Measurements from ENCODE around the gene SIX6.
"Not testable (repeated sequence)": the region's sequence is repeated elsewhere in the genome, so short reads cannot be mapped to it uniquely, and the experiment has no call there.

SIX6 gene

GRCh38 chr14:60508707-60509437 lies at the start of gene SIX6:
SIX6 (plus strand) TSS chr14:60509146; CDS start chr14:60509399, 253 bp downstream.
- DNase-seq (ENCODE audit: low read depth), result no peak

DNA sequence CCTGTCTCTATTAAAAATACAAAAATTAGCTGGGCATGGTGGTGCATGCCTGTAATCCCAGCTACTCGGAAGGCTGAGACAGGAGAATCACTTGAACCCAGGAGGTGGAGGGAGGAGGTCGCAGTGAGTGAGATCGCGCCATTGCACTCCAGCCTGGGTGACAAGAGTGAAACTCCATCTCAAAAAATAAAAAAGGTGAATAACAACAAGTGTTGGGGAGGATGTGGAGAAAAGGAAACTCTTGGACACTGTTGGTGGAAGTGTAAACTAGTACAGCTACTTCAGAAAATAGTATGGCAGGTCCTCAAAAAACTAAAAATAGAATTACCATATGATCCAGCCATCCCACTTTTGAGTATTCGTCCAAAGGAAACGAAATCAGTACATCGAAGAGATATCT lies 28.7 kb upstream of the SIX6 start:
- not testable (repeated sequence) for DNase-seq (ENCODE audit: low read depth)

GRCh38 chr14:60482743-60483142 lies 26.2 kb upstream of the SIX6 start:
- no peak for DNase-seq (ENCODE audit: low read depth)

DNA sequence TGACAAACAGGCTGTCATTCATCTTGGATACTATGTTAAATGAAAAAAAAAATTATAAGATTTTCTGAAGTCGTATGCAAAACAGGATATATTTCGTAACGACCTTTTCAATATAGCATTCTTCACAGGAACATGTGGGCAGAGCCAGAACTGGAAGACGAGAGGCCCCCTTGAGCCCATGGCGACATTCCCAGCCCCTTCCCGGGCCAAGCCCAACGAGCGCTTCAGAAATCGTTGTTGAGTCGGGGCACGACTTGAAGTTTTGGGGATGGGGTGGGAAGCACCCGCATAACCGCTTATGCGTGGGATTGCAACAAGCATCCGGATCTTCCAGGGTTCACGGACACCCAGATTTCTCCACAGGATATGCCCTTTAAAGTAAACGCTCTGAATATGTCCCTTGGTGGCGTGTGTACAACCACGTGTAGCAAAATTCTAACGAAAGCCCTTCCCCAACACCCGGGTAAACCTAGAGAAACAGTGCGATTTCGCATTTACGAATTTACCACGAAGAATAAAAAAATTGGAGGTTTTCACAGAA lies 23.8 kb upstream of the SIX6 start:
- peak; percentile 3 for DNase-seq (ENCODE audit: low read depth)

DNA sequence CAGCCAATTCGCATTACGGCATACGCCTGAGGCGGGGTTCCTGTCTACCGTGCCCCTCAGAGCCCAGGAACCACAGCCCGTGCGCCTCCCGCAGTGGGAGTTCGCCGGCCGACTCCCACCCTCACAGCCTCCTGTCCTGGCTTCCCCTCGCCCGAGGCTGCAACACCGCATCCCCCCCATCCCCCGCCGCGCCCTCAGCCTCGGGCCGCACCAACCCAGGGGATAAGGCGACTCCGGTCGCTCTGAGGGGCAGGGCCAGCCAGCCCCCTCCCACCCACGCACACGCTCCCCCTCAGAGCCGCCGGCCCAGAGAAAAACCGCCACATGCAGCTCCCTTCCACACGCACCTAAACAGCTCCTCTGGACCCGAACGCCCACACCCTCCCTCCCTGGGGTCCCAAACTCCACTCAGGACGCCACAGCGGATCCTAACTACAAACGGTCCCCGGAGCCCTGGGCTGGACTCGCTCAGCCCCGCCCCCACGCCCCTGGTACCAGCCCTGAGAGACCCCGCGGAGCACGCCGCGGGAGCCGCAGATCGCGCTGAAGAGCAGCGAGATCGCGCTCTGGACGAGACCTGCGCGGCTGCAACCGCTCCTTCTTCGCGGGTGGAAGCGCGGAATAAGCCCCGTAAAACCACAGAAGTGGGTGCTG lies 23.2 kb upstream of the SIX6 start, which contains the start of gene C14orf39:
Gene C14orf39, minus strand, starts transcription at position 466 of the 654 bp plus-strand sequence. CDS start 985 bp downstream, outside the sequence.
- DNase-seq (ENCODE audit: low read depth), result peak; percentile 51

DNA sequence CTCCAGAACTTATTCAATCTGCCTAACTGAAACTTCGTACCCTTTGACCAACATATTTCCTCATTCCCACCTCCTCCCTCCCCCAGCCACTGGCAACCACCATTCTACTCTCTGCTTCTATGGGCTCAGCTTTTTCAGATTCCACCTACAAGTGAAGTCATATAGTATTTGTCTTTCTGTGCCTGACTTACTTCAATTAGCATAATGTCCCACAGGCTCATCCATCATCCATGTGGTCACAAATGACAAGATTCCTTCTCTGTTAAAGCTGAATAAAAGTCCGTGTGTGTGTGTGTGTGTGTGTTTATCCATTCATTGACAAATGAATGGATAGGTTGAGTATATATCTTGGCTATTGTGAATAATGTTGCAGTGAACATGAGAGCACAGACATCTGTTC lies 21.7 kb upstream of the SIX6 start:
- no peak for DNase-seq (ENCODE audit: low read depth)

- no peak for DNase-seq (ENCODE audit: low read depth)
Measured at GRCh38 chr14:60488175-60488574, 20.8 kb upstream of the SIX6 start.

- no peak for DNase-seq (ENCODE audit: low read depth)
Measured at GRCh38 chr14:60490270-60490669, 18.7 kb upstream of the SIX6 start.

DNA sequence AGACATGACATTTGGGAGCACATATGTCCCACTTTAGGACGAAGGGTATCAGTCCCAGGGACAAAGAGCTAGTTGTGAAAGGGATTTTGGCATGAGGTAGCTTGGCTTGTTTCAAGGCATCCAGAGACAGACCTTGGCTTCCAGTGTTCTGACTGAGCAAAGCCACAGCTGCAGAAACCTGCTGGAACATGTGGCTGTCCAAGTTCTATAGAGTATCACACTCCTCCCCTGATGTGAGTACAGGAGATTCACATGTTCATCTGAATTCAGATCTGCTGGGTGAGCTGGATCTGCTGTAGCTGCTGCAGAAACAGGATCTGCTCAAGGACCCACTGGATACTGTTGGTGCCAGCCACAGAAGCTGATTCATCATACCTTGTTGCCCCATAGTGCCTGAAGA lies 13.0 kb upstream of the SIX6 start:
- DNase-seq (ENCODE audit: low read depth), result no peak

- DNase-seq (ENCODE audit: low read depth), result no peak
Measured at GRCh38 chr14:60502541-60502940, 6.4 kb upstream of the SIX6 start.

- DNase-seq (ENCODE audit: low read depth), result no peak
Measured at GRCh38 chr14:60505448-60505847, 3.5 kb upstream of the SIX6 start.

GRCh38 chr14:60506010-60506409 lies 2.9 kb upstream of the SIX6 start:
- DNase-seq (ENCODE audit: low read depth), result no peak

DNA sequence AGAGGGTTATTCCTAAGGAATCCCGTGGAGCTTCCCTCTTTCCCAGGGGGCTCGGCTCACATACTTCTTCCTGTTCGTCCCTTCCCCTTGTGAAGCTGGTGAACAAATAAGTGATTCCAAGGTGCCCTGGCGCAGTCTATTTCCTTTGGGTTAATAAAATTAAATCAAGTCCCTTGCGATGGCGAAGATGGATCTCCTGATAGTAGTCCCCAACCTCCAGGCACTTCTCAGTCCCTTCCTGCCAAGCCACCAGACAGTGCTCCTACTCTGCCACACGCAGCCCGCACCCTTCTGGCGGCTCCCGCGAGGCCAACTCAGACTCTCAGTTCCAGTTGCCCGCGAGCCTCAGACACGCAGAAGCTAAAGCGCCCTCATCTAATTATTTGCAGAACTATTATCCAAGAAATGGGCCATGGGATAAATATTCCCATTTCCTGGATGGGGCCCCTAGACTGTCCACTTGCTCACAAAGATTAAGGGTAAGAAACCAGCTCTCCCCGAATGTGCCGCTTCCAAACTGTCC lies 2.4 kb upstream of the SIX6 start:
- DNase-seq (ENCODE audit: low read depth), result no peak

- no peak for DNase-seq (ENCODE audit: low read depth)
Measured at GRCh38 chr14:60506985-60507829, 1.7 kb upstream of the SIX6 start.

GRCh38 chr14:60508363-60508706 lies 611 bp upstream of the SIX6 start:
- no peak for DNase-seq (ENCODE audit: low read depth)

- no peak for DNase-seq (ENCODE audit: low read depth)
Measured at GRCh38 chr14:60509438-60510253, 700 bp downstream of the SIX6 start.

GRCh38 chr14:60510254-60510950 lies 1.5 kb downstream of the SIX6 start:
- DNase-seq (ENCODE audit: low read depth), result no peak

- DNase-seq (ENCODE audit: low read depth), result no peak
Measured at GRCh38 chr14:60510951-60511599, 2.1 kb downstream of the SIX6 start.

- no peak for DNase-seq (ENCODE audit: low read depth)
Measured at GRCh38 chr14:60512126-60512525, 3.2 kb downstream of the SIX6 start.

DNA sequence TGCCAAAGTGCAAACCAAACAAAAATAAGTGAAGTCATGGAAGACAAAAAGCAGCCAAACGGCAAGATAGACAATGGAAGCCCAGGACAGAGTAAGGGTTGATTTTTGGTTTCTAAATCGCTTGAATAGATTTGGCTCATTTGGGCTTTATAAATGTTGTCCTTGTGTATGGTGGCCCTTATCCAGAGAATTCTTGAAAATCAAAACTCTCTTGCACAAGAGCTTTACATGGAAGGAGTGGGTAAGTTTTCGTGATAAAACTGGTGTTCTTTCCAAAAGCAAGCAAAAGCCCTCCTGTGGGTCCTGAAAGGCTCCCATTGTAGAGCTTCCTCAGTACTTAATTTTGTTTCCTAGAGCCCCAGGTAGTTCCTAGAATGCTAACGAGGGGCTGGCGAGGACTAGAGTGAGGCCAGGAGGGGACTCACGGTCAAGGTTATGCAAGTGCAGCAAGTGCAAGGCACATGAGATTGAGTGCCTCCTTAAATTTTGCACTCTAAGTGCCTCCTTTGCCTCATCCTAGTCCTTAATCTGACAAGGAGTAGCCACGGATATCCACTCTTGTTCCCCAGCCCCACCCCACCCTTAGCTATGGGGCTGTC lies 4.1 kb downstream of the SIX6 start:
- no peak for DNase-seq (ENCODE audit: low read depth)

All from CMK (cell line).